Endometrial microvascular endothelial cells (primary cell): ENCODE measurements around the gene PIBF1. TPM values are rescaled to one million over a fixed set of nuclear protein-coding genes. Genes with fewer than 3 reads are reported as not detected.
"Not testable (repeated sequence)": the region's sequence is repeated elsewhere in the genome, so short reads cannot be mapped to it uniquely, and the experiment has no call there.

Experiments
- in situ Hi-C: cut with HindIII; loops from 2 replicates; pipeline ENCODE4 v1.10.0; 2017; ENCODE audit warnings: low sequenced_read_pairs, low pct_unique_long_range_greater_than_20kb; ENCODE audit errors: inconsistent ontology term
- total RNA-seq: library from RNA; depleted of rRNA; stranded (reverse); fragments of >200 nt; gene quantifications from one replicate; pipeline ENCODE4 v1.2.3, GENCODE V29; 2015; ENCODE audit errors: inconsistent ontology term

PIBF1 gene
- total RNA-seq, 1 donor from 2014 or later, result 7.0 TPM

DNA sequence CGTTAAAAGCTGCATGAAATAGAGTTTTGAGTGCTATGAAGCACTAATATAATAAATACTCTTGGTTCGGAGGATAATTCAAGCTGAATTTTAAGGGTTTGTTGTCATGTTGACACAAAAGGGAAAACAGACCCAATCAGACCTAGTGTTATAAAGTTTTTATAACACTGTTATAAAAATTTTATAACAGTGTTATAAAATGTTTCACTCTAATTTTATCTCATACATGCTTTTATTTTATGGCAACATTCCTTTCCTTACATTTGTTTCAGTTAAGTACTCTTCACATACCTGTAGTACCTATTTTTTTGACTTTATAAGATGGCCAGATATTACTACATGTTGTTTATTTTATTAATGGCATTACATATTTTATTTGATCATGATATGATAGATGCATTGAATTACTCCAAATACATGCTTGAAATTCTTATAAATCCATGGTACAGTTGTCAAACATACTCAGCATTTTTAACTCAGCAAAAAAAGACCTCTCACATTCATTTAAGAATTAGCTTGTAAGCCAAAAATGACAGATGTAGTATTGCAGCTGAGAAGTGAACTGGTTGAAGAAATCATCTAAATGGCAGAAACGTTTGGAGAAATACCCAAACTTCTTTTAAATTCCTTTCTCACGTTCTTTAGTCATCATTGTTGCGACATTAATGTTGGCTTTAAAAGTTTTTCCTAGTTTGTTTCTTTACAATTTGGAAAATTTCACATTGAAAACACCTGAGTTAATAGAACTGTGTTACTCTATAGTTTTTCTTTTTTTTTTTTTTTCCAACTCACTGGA lies 104.5 kb downstream of the PIBF1 start:
- in situ Hi-C loops, result no loop called here

DNA sequence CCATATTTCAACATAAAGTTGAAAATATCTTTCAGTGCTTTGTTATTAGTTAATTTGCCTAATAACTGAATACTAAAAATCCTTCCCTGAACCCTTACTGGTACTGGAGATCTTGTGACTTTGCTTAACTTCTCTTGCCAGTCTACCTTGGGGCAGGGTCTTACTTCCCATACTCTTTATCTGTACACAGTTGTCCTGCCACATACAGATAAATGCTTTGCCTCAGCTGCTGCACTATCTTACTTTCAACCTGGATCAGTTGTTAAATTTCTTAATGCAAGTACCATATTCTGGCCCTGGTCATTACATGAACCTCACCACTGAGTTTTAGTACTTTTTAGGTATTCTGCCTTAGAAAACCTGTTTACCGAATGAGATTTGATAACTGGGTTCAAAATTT lies 107.6 kb downstream of the PIBF1 start:
- in situ Hi-C loops, result no loop called here

DNA sequence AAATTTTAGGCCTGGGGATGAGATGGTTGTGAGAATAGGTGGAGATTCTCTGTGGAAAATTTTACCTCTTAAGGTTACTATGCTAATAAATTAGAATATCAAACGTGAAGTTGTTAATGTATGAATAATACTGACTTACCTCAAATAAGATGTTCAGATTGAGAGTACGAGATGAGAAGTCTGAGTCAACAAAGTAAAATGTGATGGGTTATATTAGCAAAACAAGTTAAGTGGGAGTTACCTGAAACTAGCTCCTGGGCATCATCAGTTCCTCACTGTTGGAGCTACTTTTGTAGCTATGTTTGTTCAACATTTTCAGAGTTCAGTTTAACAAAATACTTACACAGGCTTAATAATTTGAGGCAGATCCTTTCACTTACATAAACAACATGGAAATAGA lies 108.6 kb downstream of the PIBF1 start:
- in situ Hi-C loops, result no loop called here

DNA sequence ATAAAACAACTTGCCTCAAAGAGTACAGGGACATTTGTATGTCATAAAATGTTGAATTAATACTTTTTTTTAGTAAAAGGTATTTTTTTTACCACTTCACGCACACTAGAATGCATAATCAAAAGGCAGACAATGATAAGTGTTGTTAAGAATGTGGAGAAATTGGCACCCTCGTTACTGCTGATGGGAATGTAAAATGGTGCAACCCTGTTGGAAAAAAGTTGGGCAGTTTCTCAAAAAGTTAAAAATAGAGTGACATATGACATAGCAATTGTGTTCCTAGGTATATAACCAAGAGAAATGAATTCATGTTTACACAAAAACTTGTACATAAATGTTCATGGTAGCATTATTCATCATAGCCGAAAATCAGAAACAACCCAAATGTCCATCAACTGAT lies 109.5 kb downstream of the PIBF1 start:
- in situ Hi-C loops, result no loop called here

DNA sequence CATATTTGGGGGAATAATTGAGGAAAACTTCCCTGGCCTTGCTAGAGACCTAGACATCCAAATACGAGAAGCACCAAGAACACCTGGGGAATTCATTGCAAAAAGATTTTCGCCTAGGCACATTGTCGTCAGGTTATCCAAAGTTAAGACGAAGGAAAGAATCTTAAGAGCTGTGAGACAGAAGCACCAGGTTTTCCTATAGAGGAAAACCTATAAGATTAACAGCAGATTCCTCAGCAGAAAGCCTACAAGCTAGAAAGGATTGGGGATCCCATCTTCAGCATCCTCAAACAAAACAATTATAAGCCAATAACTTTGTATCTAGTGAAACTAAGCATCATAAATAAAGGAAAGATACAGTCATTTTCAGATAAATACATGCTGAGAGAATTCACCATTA lies 114.9 kb downstream of the PIBF1 start:
- in situ Hi-C loops, result no loop called here

DNA sequence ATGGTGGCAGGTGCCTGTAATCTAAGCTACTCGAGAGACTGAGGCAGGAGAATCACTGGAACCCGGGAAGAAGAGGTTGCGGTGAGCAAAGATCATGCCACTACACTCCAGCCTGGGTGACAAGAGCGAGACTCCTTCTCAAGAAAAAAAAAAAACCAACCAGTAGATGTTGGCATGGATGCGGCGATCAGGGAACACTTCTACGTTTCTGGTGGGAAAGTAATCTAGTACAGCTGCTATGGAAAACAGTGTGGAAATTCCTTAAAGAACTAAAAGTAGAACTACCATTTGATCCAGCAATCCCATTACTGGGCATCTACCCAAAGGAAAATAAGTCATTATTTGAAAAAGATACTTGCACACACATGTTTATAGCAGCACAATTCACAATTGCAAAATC lies 119.6 kb downstream of the PIBF1 start:
- in situ Hi-C loops, result not testable (repeated sequence)

DNA sequence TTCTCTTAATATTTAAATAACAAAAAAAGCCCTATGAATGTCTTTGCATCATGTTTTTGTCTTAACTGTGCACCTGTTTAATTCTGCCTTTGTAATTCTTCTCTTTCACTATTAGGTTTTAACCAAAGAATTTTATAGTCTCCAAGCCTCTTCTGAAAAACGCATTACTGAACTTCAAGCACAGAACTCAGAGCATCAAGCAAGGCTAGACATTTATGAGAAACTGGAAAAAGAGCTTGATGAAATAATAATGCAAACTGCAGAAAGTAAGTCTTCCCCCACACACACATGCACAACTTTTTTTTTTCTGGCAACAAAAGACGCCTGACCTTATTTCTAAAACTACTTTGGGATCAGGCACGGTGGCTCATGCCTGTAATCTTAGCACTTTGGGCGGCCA lies 126.5 kb downstream of the PIBF1 start:
- in situ Hi-C loops, result no loop called here

DNA sequence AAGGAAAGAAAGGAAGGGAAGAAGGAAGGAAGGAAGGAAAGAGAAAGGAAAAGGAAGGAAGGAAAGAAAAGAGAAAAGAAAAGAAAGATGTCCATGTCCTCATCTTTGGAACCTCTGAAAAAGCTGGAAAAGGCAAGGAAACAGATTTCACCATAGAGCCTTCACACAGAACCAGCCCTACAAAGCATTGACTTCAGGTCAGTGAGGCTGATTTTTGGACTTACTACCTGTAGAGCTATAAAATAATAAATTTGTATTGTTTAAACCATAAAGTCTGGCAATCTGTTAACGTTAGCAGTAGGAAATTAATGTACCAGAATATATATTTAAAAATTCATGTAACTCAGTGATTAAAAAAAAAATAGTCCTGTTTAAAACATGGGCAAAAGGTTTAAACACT lies 130.0 kb downstream of the PIBF1 start:
- in situ Hi-C loops, result no loop called here

DNA sequence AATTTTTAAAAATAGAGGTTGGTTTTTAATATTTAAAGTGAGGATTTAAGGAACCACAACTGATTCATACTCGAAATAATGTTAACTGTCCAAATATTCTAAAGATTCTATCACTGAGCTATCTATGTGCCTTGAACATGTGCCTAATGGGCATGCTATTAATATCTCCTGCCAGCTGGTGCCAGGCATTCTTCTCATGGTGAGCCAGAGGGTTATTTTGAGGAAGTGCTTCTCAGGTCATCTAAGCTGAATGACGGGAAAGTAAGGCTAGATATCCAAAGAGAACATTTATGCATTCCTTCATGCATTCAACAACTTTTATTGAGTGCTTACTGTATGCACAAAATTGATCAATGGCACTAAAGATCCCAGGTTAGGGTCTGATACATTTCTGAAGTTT lies 138.2 kb downstream of the PIBF1 start:
- in situ Hi-C loops, result no loop called here

DNA sequence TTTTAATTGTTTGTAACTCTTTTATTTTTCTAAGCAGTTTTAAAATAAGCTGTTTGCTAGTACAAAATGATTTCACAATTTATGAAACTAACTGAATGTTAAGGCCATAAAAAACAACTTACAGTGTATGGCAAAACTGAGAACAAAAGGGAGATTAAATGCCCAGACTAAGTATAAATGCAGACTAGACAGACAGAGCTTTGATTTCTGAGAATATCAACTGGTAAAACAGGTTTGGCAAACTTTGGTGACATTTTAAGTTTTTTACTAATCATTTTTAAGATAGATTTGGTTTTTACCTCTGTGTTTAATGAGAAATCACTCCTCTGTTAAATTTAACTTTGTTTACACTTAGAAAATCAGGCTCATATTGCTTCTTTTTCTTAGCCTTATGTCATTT lies 149.4 kb downstream of the PIBF1 start:
- in situ Hi-C loops, result no loop called here

DNA sequence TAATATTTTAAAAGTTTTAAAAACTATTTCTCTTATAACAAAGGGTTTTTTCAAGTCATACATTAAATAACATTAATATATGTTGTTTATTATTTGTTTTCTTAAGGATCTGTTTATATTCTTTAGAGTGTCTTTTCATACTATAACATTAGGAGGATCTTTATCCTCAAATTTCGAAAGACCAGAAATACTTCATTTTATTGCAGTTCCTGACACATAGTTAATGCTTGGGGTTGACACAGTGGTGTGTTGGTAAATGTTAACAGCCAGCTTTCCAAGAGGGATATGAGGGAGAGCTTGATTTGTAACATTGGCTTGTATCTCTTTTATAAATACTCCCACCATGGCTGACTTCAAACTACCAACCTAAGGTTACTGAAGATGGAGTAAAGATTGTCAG lies 150.3 kb downstream of the PIBF1 start:
- in situ Hi-C loops, result no loop called here

DNA sequence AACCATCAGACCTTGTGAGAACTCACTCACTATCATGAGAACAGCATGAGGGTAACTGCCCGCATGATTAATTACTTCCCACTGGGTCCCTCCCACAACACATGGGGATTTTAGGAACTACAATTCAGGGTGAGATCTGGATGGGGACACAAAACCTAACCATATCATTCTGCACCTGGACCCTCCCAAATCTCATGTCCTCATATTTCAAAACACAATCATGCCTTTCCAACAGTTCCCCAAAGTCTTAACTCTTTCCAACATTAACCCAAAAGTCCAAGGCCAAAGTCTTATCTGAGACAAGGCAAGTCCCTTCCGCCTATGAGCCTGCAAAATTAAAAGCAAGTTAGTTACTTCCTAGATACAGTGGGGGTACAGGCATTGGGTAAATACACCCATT lies 164.3 kb downstream of the PIBF1 start:
- in situ Hi-C loops, result not testable (repeated sequence)

DNA sequence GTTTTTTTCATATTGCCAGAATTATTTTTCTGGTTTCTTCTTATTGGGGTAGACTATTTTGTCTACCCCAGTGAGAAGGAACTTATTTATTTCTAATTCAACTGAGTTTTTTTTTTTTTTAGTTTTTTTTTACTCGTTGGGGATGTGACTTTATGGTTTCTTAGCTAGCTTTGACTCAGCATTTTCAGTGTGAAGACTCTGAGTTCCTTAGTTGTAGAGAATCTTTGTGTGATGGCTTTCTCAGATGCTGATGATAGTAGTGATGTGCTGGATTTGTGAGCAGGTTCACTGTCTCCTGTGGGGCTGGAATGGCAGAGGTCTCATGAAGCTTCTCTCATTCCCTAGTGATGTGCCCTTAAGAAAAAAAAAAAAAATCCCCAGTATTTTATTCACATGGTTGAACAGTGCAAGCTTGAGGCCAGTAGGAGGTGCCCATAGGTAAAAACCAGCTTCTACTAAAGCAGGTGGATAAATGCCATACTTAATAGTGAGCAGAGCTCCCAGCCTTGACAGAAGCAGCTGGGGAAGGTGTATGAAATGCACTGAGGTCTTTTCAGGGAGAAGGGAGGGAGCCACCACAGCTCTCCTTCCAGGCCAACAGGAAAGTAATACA lies 170.7 kb downstream of the PIBF1 start:
- in situ Hi-C loops, result no loop called here

DNA sequence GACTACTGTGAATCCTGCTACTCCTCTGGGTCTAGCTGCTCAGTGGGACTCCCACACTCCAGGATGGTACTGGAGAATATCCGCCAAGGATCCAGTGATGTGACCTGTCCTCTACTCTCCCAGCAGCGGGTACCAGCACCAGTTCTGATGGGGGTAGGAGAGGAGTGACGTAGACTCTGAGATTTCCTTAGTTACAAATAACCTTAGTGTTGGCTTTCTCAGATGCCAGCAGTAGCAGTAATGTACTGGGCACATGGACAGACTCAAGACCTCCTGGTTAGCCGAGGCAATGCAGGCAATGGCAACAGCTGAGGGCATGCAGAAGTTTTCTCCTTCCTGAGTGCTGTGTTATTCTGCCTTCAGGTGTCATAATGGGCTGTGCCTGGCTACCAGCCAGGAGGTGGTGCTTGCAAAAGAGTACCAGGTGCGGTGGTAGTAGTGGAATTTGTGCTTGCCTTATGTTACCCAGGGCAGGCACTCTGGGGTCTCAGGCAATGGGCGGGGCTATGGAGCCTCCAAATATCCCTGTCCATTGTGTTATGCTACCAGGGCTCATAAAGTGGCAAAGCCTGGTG lies 171.5 kb downstream of the PIBF1 start:
- in situ Hi-C loops, result no loop called here

DNA sequence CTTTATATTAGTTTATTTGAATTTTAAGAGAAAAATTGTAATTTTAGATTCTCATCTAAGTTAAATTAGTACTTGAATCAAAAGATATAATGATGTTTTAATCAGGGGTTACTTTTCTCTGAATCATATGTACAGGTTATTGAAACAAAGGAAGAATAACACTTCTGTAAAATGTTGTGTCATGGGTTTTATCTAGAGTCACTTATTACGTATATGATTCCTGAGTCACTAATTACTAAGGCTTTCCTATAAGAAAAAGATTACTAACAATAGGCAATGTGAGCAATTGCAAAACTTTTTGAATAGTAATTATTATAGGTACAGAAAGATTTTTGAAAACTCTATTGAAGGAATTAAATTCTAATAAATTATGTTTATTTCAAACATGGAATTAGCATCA lies 177.7 kb downstream of the PIBF1 start:
- in situ Hi-C loops, result no loop called here

DNA sequence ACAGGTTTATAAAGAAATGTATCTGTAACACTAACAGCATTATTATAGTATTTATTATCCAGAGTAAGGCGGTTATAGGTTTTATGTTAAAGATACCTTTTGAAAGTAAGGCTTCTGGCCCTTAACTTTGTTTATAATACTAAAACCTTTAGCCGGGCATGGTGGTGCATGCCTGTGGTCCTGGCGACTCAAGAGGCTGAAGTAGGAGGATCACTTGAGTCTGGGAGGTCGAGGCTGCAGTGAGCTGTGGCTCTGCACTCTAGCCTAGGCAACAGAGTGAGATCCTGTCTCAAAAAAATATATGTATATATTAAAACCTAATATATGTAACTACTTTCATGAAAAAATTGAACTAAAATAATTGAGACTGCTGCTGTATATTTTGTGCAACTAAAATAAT lies 178.2 kb downstream of the PIBF1 start:
- in situ Hi-C loops, result no loop called here

DNA sequence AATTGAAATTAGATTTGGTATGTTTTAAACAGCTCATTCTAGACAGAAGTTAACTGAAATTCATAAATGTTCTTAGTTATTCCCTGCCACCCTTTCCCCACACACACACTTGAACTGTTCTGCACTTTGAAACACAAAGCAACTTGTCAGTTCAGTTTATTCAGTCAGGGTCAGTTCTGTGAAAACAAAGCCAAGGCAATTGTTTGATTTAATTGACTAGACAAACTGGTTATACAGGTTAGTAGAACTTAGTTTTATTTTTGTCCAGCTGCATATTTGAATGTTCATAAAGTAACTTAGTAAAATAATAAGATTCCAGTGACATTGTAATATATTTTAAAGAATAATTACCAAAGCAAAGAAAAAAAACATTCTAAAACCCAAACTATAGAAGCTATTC lies 178.6 kb downstream of the PIBF1 start:
- in situ Hi-C loops, result no loop called here

DNA sequence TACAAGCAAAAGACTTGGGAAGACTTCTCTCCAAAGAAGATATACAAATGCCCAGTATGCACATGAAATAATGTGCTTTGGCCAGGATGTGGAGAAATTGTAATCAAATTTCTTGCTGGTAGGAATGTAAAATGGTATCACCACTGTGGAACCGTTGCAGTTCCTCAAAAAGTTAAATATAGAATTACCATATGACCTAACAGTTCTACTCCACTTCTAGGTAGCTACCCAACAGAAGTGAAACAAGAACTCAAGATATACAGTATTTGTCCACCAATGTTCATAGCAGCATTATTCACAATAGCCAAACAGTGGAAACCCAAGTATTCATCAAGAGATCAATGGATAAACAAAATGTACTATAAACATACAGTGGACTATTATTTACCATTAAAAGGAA lies 181.8 kb downstream of the PIBF1 start:
- in situ Hi-C loops, result no loop called here

DNA sequence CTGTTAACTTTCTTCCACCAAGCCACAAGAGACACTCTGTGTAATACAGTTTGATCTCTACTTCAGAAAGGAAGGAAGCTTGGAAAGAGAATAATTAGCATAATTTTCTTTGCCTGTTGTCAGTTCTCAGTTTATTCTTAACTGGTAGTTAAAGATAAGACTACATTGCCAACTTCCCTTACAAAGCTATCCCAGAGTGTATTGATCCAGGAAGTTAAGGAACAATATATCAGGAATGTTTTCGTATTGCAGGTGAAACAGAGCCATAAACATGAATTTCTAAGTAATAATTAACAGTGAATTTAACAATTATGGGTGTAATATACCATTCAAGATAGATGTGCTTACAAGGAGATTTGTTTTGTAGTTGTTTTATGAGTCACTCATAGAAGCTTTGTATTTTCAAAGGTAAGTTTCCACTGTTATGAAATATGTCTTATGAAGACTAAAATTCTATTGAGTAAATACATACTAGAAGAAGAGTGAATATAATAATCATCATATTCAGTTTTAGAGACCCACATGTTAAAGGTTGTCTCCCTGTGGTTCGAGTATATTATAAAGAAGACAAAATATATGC lies 188.5 kb downstream of the PIBF1 start:
- in situ Hi-C loops, result no loop called here

DNA sequence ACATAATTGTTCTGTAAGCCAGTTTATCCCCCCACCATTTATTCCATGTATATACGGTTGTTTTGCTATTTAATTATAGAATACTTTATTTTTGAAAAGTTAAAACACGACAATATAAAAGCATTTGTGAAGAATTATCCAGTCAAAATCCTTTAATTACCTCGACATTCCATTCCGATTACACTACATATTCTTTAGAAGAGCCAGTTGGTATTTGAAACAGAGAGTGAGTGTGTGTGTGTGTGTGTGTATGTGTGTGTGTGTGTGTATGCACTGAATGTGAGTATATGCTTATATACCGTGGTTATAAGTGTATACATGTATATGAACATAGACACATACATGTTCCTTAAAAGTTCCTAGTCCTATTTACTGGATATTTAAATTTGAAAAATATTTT lies 189.0 kb downstream of the PIBF1 start:
- in situ Hi-C loops, result no loop called here
